Liver (tissue), 9 donors: ENCODE measurements around the gene ANO8. TPM values are rescaled to one million over a fixed set of nuclear protein-coding genes. Genes with fewer than 3 reads are reported as not detected.

Experiments
- DNase-seq: peaks from one replicate; pipeline ENCODE4 v3.0.0-alpha.2; 2017; ENCODE audit warnings: low spot score
- H3K27ac ChIP-seq, 2 donors: one replicate each; pipeline ENCODE4 v1.7.0; 2013; ENCODE audit warnings: inconsistent platforms in 2 of 2, low read length in 2 of 2, control low read depth in 1 of 2, low read depth in 1 of 2, mild to moderate bottlenecking in 1 of 2
- H3K27me3 ChIP-seq, 4 donors: one replicate each; pipeline versions ENCODE4 v1.6.1 to v1.7.0; 2013; ENCODE audit warnings: low read length in 3 of 4, inconsistent platforms in 1 of 4, mild to moderate bottlenecking in 1 of 4, moderate library complexity in 1 of 4; ENCODE audit not compliant: control insufficient read depth in 4 of 4, insufficient read depth in 4 of 4
- H3K36me3 ChIP-seq, 4 donors: one replicate each; pipeline versions ENCODE4 v1.6.1 to v1.7.0; 2013; ENCODE audit warnings: low read length in 3 of 4, mild to moderate bottlenecking in 3 of 4, low read depth in 1 of 4, moderate library complexity in 1 of 4; ENCODE audit not compliant: control insufficient read depth in 4 of 4, insufficient read depth in 3 of 4
- H3K4me1 ChIP-seq, 4 donors: one replicate each; pipeline versions ENCODE4 v1.6.1 to v1.7.0; 2013; ENCODE audit warnings: low read length in 3 of 4, mild to moderate bottlenecking in 3 of 4, moderate library complexity in 1 of 4; ENCODE audit not compliant: control insufficient read depth in 4 of 4, insufficient read depth in 4 of 4
- H3K4me3 ChIP-seq, 3 donors: one replicate each; pipeline versions ENCODE4 v1.6.1 to v1.7.0; 2013; ENCODE audit warnings: low read length in 3 of 3, control low read depth in 1 of 3, low read depth in 1 of 3, mild to moderate bottlenecking in 1 of 3
- H3K9ac ChIP-seq, 2 donors: one replicate each; pipeline ENCODE4 v1.7.0; 2013; ENCODE audit warnings: low read length in 2 of 2, mild to moderate bottlenecking in 2 of 2, moderate library complexity in 2 of 2, control low read depth in 1 of 2, low read depth in 1 of 2
- H3K9me3 ChIP-seq, 4 donors: one replicate each; pipeline versions ENCODE4 v1.6.1 to v1.7.0; 2013; ENCODE audit warnings: low read length in 3 of 4; ENCODE audit not compliant: control insufficient read depth in 4 of 4
- EGR1 ChIP-seq, 2 donors: IDR thresholded peaks; 2 replicates each; pipeline ENCODE4 v1.6.1; 2016 to 2018; ENCODE audit warnings: antibody characterized with exemption in 2 of 2, low read depth in 2 of 2
- FOXA1 ChIP-seq: IDR thresholded peaks from 2 replicates; pipeline ENCODE4 v1.6.1; 2016; ENCODE audit warnings: antibody characterized with exemption
- FOXA2 ChIP-seq: IDR thresholded peaks from 2 replicates; pipeline ENCODE4 v1.6.1; 2016; ENCODE audit warnings: antibody characterized with exemption
- GABPA ChIP-seq, 2 donors: IDR thresholded peaks in 1 of 2; conservative IDR thresholded peaks in 1 of 2; 2 replicates each; pipeline ENCODE4 v1.6.1; 2016; ENCODE audit warnings: antibody characterized with exemption in 2 of 2, mild to moderate bottlenecking in 1 of 2, moderate library complexity in 1 of 2
- HNF4A ChIP-seq, 2 donors: conservative IDR thresholded peaks; 2 replicates each; pipeline ENCODE4 v1.6.1; 2016; ENCODE audit warnings: antibody characterized with exemption in 2 of 2, mild to moderate bottlenecking in 2 of 2
- HNF4G ChIP-seq: IDR thresholded peaks from 2 replicates; pipeline ENCODE4 v1.6.1; 2016; ENCODE audit warnings: antibody characterized with exemption
- JUND ChIP-seq, 2 donors: IDR thresholded peaks; 2 replicates each; pipeline ENCODE4 v1.6.1; 2016; ENCODE audit warnings: antibody characterized with exemption in 2 of 2
- NR2F2 ChIP-seq: IDR thresholded peaks from 2 replicates; pipeline ENCODE4 v1.6.1; 2016; ENCODE audit warnings: antibody characterized with exemption
- RAD21 ChIP-seq, 2 donors: IDR thresholded peaks; 2 replicates each; pipeline ENCODE4 v1.6.1; 2016; ENCODE audit warnings: antibody characterized with exemption in 2 of 2, mild to moderate bottlenecking in 2 of 2
- RXRA ChIP-seq, 2 donors: IDR thresholded peaks; 2 replicates each; pipeline ENCODE4 v1.6.1; 2017 to 2018; ENCODE audit warnings: antibody characterized with exemption in 2 of 2, mild to moderate bottlenecking in 1 of 2
- SP1 ChIP-seq: IDR thresholded peaks from 2 replicates; pipeline ENCODE4 v1.6.1; 2018; ENCODE audit warnings: antibody characterized with exemption, mild to moderate bottlenecking
- TAF1 ChIP-seq: conservative IDR thresholded peaks from 2 replicates; pipeline ENCODE4 v1.6.1; 2016; ENCODE audit warnings: antibody characterized with exemption, mild to moderate bottlenecking
- YY1 ChIP-seq: IDR thresholded peaks from 2 replicates; pipeline ENCODE4 v1.6.1; 2016; ENCODE audit warnings: antibody characterized with exemption, mild to moderate bottlenecking
- WGBS: extraction: QIAGEN DNeasy Blood & Tissue Kit; methylation state at CpG from one replicate; pipeline ENCODE4 v1.1.7; 2013; 5-methylcytosine and 5-hydroxymethylcytosine counted together
- polyA plus RNA-seq, 2 donors: library from polyadenylated mRNA; stranded (reverse) in 1 of 2; unstranded in 1 of 2; fragments of 200-250 nt in 1 of 2; fragments of >200 nt in 1 of 2; fragmentation: Nextera tagmentation in 1 of 2; extraction: Ambion mirVana in 1 of 2; gene quantifications; one replicate each; pipeline versions ENCODE4 v1.2.1 to v1.2.3, GENCODE V29; 2013 to 2015
- total RNA-seq, 2 donors: library from RNA; depleted of rRNA; stranded (reverse); fragments of >200 nt; gene quantifications; one replicate each; pipeline ENCODE4 v1.2.3, GENCODE V29; 2014
- TF ChIP-seq, protein P1 (sequence below): IDR thresholded peaks from 2 replicates; pipeline ENCODE4 v1.6.1; 2016; ENCODE audit warnings: antibody characterized with exemption
- TF ChIP-seq, protein P2 (sequence below): IDR thresholded peaks from 2 replicates; pipeline ENCODE4 v1.6.1; 2016; ENCODE audit warnings: antibody characterized with exemption
- TF ChIP-seq, protein P3 (sequence below): IDR thresholded peaks from 2 replicates; pipeline ENCODE4 v1.6.1; 2016; ENCODE audit warnings: antibody characterized with exemption, mild to moderate bottlenecking
- TF ChIP-seq, protein P4 (sequence below): fragments of 150-350 bp; IDR thresholded peaks from 2 replicates; pipeline ENCODE4 v1.5.1; 2017; ENCODE audit warnings: improper control_type of control experiment, low read depth, low read length; ENCODE audit not compliant: missing input control
- TF ChIP-seq, protein P5 (sequence below): IDR thresholded peaks from 2 replicates; pipeline ENCODE4 v1.6.1; 2016; ENCODE audit warnings: antibody characterized with exemption
- donor health status: healthy.
- donor health status: healthy.
- donor health status: healthy.
- donor health status: healthy.
- donor health status: healthy.

The ANO8 gene
- total and polyA plus RNA-seq, 4 donors: 0.75 to 5.8 (median 2.1) TPM

DNA sequence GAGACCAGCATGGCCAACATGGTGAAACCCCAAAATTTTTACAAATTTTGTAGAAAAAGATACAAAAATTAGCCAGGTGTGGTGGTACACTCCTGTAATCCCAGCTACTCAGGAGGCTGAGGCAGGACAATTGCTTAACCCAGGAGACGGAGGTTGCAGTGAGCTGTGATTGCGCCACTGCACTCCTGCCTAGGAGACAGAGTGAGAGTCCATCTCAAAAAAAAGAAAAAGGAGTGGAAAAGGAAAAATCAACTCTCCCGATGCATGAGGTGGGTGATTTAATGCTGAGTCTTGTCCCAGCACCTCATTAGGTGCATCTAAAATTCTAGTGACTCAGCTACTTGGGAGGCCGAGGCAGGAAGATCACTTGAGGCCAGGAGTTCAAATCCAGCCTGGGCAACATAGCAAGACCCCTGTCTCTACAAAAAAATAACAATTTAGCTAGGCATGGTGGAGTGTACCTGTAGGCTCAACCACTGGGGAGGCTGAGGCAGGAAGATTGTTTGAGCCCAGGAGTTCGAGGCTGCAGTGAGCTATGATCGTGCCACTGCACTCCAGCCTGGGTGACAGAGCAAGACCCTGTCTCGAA is 22.5 kb upstream of the ANO8 start:
- Histone ChIP-seq H3K27ac (no peak overlapping the region), H3K9me3 (no peaks in the 10 kb centered on the region), H3K9ac (no peak overlapping the region), H3K27me3 (no peaks in the 10 kb centered on the region), H3K4me1 (no peaks in the 10 kb centered on the region), H3K4me3 (no peak overlapping the region), H3K36me3 (no peaks in the 10 kb centered on the region)
- TF ChIP-seq TAF1 (no peak), NR2F2 (no peak), HNF4G (no peak), JUND (IDR thresholded peaks at IDR 0.05) (no peak), FOXA2 (no peak), FOXA1 (no peak), GABPA (IDR thresholded peaks at IDR 0.05 in 1 of 2, conservative IDR thresholded peaks at IDR 0.05 in 1 of 2) (no peak), YY1 (no peak), RAD21 (IDR thresholded peaks at IDR 0.05) (no peak), SP1 (no peak), HNF4A (conservative IDR thresholded peaks at IDR 0.05) (no peak), RXRA (IDR thresholded peaks at IDR 0.05) (no peak), EGR1 (IDR thresholded peaks at IDR 0.05; ENCODE audit: low read depth in 2 of 2) (no peak)
- TF ChIP-seq, protein P1, sequence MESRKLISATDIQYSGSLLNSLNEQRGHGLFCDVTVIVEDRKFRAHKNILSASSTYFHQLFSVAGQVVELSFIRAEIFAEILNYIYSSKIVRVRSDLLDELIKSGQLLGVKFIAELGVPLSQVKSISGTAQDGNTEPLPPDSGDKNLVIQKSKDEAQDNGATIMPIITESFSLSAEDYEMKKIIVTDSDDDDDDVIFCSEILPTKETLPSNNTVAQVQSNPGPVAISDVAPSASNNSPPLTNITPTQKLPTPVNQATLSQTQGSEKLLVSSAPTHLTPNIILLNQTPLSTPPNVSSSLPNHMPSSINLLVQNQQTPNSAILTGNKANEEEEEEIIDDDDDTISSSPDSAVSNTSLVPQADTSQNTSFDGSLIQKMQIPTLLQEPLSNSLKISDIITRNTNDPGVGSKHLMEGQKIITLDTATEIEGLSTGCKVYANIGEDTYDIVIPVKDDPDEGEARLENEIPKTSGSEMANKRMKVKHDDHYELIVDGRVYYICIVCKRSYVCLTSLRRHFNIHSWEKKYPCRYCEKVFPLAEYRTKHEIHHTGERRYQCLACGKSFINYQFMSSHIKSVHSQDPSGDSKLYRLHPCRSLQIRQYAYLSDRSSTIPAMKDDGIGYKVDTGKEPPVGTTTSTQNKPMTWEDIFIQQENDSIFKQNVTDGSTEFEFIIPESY: no peak
- TF ChIP-seq, protein P2, sequence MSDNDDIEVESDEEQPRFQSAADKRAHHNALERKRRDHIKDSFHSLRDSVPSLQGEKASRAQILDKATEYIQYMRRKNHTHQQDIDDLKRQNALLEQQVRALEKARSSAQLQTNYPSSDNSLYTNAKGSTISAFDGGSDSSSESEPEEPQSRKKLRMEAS: no peak
- TF ChIP-seq, protein P3, sequence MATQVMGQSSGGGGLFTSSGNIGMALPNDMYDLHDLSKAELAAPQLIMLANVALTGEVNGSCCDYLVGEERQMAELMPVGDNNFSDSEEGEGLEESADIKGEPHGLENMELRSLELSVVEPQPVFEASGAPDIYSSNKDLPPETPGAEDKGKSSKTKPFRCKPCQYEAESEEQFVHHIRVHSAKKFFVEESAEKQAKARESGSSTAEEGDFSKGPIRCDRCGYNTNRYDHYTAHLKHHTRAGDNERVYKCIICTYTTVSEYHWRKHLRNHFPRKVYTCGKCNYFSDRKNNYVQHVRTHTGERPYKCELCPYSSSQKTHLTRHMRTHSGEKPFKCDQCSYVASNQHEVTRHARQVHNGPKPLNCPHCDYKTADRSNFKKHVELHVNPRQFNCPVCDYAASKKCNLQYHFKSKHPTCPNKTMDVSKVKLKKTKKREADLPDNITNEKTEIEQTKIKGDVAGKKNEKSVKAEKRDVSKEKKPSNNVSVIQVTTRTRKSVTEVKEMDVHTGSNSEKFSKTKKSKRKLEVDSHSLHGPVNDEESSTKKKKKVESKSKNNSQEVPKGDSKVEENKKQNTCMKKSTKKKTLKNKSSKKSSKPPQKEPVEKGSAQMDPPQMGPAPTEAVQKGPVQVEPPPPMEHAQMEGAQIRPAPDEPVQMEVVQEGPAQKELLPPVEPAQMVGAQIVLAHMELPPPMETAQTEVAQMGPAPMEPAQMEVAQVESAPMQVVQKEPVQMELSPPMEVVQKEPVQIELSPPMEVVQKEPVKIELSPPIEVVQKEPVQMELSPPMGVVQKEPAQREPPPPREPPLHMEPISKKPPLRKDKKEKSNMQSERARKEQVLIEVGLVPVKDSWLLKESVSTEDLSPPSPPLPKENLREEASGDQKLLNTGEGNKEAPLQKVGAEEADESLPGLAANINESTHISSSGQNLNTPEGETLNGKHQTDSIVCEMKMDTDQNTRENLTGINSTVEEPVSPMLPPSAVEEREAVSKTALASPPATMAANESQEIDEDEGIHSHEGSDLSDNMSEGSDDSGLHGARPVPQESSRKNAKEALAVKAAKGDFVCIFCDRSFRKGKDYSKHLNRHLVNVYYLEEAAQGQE: no peak
- TF ChIP-seq, protein P4, sequence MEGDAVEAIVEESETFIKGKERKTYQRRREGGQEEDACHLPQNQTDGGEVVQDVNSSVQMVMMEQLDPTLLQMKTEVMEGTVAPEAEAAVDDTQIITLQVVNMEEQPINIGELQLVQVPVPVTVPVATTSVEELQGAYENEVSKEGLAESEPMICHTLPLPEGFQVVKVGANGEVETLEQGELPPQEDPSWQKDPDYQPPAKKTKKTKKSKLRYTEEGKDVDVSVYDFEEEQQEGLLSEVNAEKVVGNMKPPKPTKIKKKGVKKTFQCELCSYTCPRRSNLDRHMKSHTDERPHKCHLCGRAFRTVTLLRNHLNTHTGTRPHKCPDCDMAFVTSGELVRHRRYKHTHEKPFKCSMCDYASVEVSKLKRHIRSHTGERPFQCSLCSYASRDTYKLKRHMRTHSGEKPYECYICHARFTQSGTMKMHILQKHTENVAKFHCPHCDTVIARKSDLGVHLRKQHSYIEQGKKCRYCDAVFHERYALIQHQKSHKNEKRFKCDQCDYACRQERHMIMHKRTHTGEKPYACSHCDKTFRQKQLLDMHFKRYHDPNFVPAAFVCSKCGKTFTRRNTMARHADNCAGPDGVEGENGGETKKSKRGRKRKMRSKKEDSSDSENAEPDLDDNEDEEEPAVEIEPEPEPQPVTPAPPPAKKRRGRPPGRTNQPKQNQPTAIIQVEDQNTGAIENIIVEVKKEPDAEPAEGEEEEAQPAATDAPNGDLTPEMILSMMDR: no peak
- TF ChIP-seq, protein P5, sequence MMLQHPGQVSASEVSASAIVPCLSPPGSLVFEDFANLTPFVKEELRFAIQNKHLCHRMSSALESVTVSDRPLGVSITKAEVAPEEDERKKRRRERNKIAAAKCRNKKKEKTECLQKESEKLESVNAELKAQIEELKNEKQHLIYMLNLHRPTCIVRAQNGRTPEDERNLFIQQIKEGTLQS: no peak
- WGBS: 81% methylated on average over 7 of the region's 7 CpGs
- no peak for DNase-seq
